Measurements from ENCODE around the gene CTCFL. TPM values are rescaled to one million over a fixed set of nuclear protein-coding genes. Genes with fewer than 3 reads are reported as not detected.

The CTCFL gene
- total and polyA plus RNA-seq, 2 of the 13 experiments (the other 11 are each of a cell fraction or from before 2014, with no cell fraction given): 0.04 TPM; not detected in 1

GRCh38 chr20:57464642-57465211, 60.2 kb downstream of the CTCFL start (continued):
- no peak for TF ChIP-seq TARDBP (CRISPR knock-in tag; IDR thresholded peaks at IDR 0.05)
- TF ChIP-seq AHDC1 (CRISPR knock-in tag; IDR thresholded peaks at IDR 0.05; ENCODE audit: borderline replicate concordance): no peak
- TF ChIP-seq ZNF781 (CRISPR knock-in tag; IDR thresholded peaks at IDR 0.05; ENCODE audit: borderline replicate concordance, not compliant biosample characterization): peak; percentile 61
- TF ChIP-seq UBTF (CRISPR knock-in tag; IDR thresholded peaks at IDR 0.05): peak; percentile 15; the same call in 1 of the 2 replicates
- TF ChIP-seq TEAD3 (CRISPR knock-in tag; optimal IDR thresholded peaks at IDR 0.05; ENCODE audit: borderline replicate concordance): peak; percentile 46
- TF ChIP-seq EED (CRISPR knock-in tag; IDR thresholded peaks at IDR 0.05): no peak
- TF ChIP-seq CERS6 (CRISPR knock-in tag; IDR thresholded peaks at IDR 0.05): no peak
- no peak; the same call in 1 of the 2 replicates for TF ChIP-seq ZNF609 (CRISPR knock-in tag; IDR thresholded peaks at IDR 0.05; ENCODE audit: borderline replicate concordance)
- TF ChIP-seq GRHL1 (CRISPR knock-in tag; conservative IDR thresholded peaks at IDR 0.05): no peak
- TF ChIP-seq MTA1 (CRISPR knock-in tag; IDR thresholded peaks at IDR 0.05; ENCODE audit: borderline replicate concordance): peak; percentile 36; the same call in 1 of the 2 replicates
- 0 out of 2 replicates have a peak, but pooled peaks have one; percentile 38 for TF ChIP-seq ETV6 (CRISPR knock-in tag; conservative IDR thresholded peaks at IDR 0.05)
